Bone marrow (tissue), 2 donors: ENCODE measurements around the gene EDEM1.
"Not testable (repeated sequence)": the region's sequence is repeated elsewhere in the genome, so short reads cannot be mapped to it uniquely, and the experiment has no call there.

Experiments used
- DNase-seq, 2 donors: peaks; one replicate each; lab custom pipeline; 2025; lab: John Stamatoyannopoulos, UW

The EDEM1 gene

GRCh38 chr3:5172018-5172417 lies 15.5 kb upstream of the EDEM1 start:
- DNase-seq = no peak

GRCh38 chr3:5179036-5179435 lies 8.5 kb upstream of the EDEM1 start:
- not testable (repeated sequence) for DNase-seq

- peak in 1 of 2 donors; percentile 93 for DNase-seq
Observed at GRCh38 chr3:5181469-5182141, 5.9 kb upstream of the EDEM1 start.

- not testable (repeated sequence) for DNase-seq
Observed at GRCh38 chr3:5183714-5184113, 3.8 kb upstream of the EDEM1 start.

DNA sequence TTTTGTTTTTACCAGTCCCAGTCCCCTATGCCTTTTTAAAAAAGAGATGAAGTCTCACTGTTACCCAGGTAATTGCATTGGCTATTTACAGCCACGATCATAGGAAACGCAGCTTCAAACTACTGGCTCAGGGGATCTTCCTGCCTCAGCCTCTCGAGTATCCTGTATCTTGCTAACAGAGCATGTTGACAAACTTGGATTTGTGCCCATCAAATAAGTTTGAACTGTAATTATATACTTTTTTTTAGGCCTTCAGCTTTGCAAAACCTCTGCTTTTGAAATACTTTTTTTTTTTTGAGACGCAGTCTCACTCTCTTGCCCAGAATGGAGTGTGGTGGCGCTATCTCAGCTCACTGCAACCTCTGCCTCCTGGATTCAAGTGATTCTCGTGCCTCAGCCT lies 3.0 kb upstream of the EDEM1 start:
- no peak for DNase-seq

GRCh38 chr3:5185093-5185673 lies 2.3 kb upstream of the EDEM1 start:
- no peak for DNase-seq

DNA sequence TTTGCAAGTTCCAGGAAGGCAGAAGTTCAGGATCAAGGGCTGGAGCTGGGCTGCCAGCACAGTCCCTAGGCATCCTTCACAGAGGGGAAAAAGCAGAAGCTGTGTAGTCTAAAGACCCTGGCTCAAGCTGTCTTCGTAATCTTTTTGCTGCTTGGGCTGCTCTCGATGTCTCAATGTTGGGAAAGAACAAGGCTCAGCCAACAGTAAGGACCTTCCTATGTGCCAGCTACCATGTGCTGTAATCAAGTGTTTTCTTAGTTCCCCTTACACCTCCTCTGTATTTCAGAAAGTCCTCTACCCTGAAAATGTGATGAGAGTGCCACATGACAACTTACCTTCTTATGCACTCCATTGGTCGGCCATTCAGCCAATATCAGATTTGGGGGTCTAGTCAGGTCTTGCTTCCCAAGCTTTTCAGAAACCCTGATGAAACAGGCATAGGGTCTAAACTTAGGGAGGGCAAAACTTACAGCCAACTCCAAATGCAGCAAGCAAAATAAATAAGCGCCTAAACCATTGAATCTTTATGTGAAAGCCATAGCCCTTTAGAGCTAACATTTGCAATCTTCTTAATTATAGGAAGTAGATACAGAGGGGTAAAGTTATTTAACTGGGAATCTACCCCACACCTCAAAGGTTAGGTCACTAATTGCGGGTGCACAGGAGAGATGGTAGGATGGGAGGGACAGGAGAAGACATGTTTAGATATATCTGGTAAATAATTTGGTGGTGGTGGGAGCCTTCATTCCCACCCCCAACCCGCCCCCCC lies 1.2 kb upstream of the EDEM1 start:
- DNase-seq = peak in 1 of 2 donors; percentile 60

GRCh38 chr3:5186858-5187155 lies 700 bp upstream of the EDEM1 start:
- no peak for DNase-seq

DNA sequence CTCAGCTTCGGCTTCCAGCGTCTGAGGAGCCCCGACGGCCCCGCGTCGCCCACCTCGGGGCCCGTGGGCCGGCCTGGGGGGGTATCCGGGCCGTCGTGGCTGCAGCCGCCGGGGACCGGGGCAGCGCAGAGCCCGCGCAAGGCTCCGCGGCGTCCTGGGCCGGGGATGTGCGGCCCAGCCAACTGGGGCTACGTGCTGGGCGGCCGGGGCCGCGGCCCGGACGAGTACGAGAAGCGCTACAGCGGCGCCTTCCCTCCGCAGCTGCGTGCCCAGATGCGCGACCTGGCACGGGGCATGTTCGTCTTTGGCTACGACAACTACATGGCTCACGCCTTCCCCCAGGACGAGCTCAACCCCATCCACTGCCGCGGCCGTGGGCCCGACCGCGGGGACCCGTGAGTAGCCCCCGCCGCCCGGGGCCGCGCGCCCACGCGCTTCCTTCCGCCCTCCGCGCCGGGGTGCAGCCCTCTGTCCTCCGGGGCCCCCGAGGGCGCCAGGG lies 462 bp downstream of the EDEM1 start:
- DNase-seq = peak in 1 of 2 donors; percentile 68

DNA sequence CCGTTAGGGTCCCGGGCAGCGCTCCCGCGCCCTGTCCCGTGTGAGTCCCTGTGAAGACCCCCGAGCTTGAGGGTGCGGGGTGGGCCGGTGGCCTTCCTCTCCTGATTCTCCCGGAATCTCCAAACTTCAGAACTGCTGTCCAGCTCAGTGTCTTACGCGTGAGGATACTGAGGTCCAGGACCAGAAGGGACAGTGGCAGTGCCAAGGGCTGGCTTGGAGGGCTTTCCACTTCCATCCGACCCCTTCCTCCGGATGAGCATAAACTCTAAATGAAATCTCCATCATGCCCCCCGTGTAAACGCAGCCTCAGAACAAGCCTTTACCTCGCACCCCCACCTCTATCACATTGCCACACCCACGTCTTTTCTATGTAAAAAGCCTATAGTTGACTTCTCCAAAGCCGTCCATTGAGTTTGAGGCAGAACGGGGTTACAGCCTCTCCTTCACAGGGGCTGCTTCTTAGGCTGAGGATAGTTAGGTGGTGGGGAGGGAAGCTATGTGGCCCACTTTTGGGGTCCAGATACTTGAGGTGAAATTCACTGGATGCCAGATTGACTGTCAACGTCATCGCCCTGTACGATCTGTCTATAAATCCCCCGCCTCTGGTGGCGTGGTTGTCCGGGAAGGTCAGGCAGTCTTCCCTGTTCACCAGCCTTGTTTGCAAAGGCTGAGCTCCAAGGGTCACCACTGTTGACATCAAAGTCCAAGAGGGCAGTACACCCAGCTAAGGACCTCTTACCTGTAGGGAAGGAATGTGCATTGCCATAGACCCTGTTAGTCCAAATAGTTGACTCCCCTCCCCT lies 1.1 kb downstream of the EDEM1 start:
- DNase-seq = peak; percentile 39 to 68

DNA sequence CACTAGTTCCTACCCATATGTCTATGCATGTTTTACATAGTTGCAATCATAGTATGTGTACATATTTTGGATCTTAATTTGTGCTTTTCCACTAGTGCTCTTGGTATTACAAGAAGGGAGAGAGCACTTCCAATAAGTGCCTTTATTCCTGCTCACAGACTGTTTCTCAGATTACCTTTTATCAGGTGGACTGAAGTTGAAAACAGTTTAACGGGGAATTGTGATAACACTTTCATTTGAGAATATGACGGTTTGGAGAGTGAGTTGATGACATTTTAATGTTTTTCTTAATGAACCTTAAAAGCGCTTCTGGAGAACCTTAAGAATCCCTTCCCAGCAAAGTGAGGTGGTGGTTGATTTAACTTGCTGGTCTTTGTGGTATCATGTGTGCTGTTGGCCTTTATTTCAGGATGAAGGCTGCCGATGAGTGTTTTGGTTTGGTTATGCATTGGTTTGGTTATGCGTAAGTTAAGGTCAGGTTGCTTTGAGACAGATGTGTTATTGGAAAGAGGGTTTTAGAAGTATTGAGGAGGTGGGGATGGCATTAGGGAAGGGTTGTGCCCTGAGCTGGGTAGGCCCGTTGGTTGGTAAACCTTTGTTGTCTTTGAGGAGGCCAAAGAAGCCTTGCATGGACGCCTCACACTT lies 2.8 kb downstream of the EDEM1 start:
- no peak for DNase-seq

DNA sequence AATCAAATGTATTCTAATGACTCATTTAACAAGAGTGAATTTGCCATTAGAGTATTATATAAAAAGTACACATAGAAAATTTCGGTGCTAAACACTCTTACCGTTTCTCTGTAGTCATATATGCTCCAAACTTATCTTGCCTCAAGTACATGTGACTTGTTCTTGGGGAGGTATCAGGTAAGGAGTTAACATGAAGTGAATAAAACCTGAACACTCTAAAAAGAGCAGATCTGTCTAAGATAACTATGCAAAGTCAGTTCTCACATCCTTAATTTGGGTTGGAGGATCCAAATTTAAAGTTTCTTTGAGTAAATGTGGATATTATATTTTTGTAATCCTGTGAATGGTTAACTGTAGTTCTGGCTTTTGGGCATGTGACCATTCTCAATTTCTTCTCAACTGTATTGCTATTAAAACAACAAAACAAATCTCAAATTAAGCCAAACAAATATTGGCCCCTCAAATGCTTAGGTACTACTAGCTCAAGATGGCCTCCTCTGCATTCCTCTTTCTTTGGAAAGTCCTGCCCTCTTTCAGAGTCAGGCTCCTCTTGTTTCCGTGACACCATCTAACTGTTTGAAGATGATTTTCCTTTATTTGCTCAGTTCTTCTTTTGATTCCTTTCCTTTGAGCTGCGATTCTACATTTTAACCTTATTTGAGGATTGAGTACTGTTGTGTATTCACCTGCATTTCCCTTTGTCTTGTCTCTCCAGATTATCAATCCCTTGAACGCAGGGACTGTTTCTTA lies 4.2 kb downstream of the EDEM1 start:
- DNase-seq = no peak

DNA sequence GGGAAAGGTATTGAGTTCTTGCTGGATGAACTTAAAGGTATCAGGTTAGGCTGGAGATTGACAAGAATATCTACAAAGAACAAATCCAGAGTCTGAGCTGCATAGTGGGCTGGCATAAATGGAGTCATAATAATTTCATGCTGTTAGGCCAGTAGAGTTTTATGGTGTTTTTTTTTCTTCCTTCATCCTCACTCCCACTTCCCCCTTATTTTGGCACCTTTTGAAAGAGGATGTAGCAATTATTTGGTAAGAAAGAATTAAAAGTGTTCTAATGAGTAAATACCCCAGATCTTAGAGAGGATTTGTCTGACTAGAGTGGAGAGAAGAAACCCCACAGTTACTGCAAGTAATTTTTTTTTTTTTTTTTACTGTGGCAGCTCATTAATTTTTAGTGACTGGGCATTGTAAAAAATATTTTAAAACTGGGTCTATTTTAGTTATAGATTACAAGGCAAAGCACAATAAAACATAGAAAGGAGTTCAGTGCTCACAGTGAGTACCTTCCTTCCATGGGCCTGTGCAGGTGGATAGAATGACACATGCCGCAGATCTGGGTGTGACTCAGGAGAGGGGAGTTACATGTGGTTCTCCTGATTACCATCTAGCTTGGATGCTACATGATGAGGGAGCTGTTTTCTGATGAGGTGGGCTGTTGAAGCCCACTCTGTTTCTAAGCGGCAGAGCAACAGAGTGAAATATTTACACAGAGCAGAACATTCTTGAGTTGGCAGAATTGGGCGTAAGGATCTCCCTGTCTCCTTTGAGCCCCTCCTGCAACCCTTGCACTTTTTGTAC lies 5.3 kb downstream of the EDEM1 start:
- DNase-seq = no peak

DNA sequence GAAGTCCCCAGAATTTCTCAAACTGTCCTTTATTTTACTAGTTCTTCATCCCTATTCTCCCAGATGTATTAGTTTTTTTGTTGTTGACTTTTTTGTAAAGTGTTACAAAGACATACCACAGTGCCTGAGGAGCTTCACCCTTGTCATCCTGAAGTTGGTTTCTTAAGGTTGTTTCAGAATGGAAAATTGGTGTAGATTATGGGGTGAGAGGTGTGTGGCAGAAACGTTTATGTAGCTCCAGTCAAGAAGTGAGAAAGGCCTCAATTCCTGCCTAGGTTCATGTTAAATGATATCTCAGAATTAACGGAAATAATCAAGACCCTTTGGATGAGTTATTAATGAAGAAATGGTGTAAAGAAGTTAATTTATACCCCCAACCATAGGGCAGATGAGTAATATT lies 6.8 kb downstream of the EDEM1 start:
- DNase-seq = no peak

DNA sequence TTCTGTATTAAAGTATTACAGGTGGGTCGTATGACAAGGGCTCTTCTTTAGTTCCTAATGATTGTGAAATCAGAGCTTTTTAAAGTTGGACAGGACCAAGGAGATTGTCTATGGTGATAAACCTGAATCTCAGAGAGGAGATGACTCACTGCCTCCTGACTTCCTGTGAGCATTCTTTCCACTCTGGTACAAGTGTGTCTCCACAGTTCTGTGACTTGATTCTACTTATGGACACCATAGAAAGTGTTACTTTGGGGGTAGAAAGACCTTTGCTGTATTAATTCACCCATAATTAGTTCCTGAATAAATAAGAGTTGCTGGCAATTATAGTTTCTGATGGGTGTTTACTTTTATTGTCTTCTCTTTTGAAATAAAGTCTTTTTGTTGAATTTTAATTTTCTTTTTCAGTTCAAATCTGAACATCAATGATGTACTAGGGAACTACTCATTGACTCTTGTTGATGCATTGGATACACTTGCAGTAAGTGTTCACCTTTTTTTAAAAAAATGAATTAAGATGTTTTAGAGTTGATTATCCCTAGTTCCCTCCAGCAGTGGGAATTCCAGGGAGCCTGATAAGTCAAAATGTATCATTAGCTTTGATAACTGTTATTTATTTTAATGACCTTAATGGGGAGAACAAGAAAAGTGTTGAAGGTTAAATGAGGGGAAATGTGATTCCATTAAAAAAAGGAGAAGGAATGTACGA lies 7.4 kb downstream of the EDEM1 start:
- DNase-seq = peak in 1 of 2 donors; percentile 79

DNA sequence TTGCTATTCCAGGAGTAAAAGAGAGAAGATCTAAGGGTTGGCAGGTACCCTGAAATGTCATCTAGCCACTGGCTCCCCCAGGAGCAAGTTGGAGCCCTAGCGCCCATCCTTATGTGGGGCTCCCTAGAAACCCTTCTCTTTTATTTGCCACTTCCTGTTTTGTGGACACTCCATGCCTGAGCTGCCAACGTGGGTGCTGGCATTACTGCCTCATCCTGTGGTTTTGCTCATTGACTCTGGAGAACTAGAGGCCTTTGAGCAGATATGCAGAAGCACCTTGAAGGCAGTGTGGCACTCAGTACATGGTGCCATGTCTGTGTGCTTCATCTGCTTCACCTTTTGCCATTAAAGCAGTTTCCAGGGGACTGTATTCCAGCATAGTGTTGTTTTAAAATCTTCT lies 8.1 kb downstream of the EDEM1 start:
- peak; percentile 11 to 25 for DNase-seq

GRCh38 chr3:5197022-5197421 lies 9.5 kb downstream of the EDEM1 start:
- no peak for DNase-seq

DNA sequence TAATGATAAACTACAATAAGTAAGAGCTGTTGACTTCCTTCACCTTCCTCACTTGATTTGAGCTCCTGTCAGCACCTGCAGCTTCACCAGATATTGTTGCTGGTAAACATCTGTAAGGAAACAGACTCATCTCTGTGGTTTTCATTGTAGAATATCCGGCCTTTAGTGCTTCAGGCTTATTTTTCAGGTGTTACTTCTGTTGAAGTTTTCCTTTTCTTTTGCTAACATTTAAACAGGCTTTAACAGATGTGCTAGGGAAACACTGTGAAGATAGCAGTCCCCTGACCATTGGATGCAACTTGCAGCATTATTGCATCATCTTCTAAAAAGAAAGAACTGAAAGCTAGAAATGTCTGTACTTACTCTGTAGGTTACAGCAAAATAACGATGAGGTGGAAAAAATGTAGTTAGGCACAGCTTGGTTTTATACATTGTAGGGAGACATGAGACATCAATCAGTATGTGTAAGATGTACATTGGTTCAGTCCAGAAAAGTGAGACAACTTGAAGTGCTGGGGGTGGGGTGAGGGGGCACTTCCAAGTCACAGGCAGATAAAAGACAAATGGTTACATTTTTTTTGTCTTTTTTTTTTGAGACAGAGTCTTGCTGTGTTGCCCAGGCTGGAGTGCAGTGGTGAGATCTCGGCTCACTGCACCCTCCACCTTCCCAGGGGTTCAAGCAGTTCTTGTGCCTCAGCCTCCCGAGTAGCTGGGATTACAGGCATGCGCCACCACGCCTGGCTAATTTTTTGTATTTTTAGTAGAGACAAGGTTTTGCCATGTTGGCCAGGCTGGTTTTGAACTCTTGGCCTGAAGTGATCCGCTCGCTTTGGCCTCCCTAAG lies 10.2 kb downstream of the EDEM1 start:
- DNase-seq = no peak

- DNase-seq = no peak
Observed at GRCh38 chr3:5198313-5198677, 10.8 kb downstream of the EDEM1 start.
